HepG2 (cell line): ENCODE data around the gene PDGFA. TPM values are rescaled to one million over a fixed set of nuclear protein-coding genes. Genes with fewer than 3 reads are reported as not detected.

ENCODE experiments used
- AGO1 ChIP-seq: fragments of 200-400 bp; formaldehyde crosslinking; IDR thresholded peaks from 2 replicates; pipeline ENCODE4 v1.6.1; 2017; ENCODE audit warnings: mild to moderate bottlenecking, low read depth, low read length, moderate library complexity; ENCODE audit not compliant: poor library complexity, severe bottlenecking
- EEA1 ChIP-seq: sonication (generic); formaldehyde crosslinking; IDR thresholded peaks from 2 replicates; pipeline ENCODE4 v1.5.1; 2020; ENCODE audit warnings: mild to moderate bottlenecking, missing genetic modification reagents, borderline replicate concordance
- ELF3 ChIP-seq: IDR thresholded peaks from 2 replicates; pipeline ENCODE4 v1.6.1; 2016; ENCODE audit warnings: missing genetic modification reagents, missing compliant biosample characterization
- FOSL1 ChIP-seq: sonication (generic); formaldehyde crosslinking; IDR thresholded peaks from 2 replicates; pipeline ENCODE4 v1.9.0; 2021; ENCODE audit warnings: missing genetic modification reagents, borderline replicate concordance
- FOXK1 ChIP-seq: sonication (generic); formaldehyde crosslinking; IDR thresholded peaks from 2 replicates; pipeline ENCODE4 v1.4.0; 2020; ENCODE audit warnings: low read depth, missing genetic modification reagents, borderline replicate concordance
- HMGA1 ChIP-seq: sonication (generic); formaldehyde crosslinking; conservative IDR thresholded peaks from 2 replicates; pipeline ENCODE4 v1.4.0; 2020; ENCODE audit warnings: missing genetic modification reagents
- ISL2 ChIP-seq: sonication (generic); formaldehyde crosslinking; IDR thresholded peaks from 2 replicates; pipeline ENCODE4 v1.5.0; 2020; ENCODE audit warnings: missing genetic modification reagents
- JUND ChIP-seq: sonication (generic); formaldehyde crosslinking; IDR thresholded peaks from 2 replicates; pipeline ENCODE4 v1.8.0; 2022; ENCODE audit warnings: mild to moderate bottlenecking, missing genetic modification reagents
- NR2F1 ChIP-seq, 2 experiments: fragments of 450-650 bp in 1 of 2; formaldehyde crosslinking in 1 of 2; IDR thresholded peaks; 2 replicates each; pipeline versions ENCODE4 v1.5.0 to v1.6.1; 2016 to 2020; ENCODE audit warnings: mild to moderate bottlenecking in 1 of 2, missing compliant biosample characterization in 1 of 2, missing genetic modification reagents in 1 of 2, moderate library complexity in 1 of 2
- RELA ChIP-seq: sonication (generic); formaldehyde crosslinking; IDR thresholded peaks from 2 replicates; pipeline ENCODE4 v1.4.0; 2020; ENCODE audit warnings: missing genetic modification reagents
- SNAI1 ChIP-seq: sonication (generic); formaldehyde crosslinking; IDR thresholded peaks from 2 replicates; pipeline ENCODE4 v1.5.0; 2020; ENCODE audit warnings: mild to moderate bottlenecking, missing genetic modification reagents, borderline replicate concordance
- SOX5 ChIP-seq: IDR thresholded peaks from 2 replicates; pipeline ENCODE4 v1.6.1; 2016; ENCODE audit warnings: borderline replicate concordance
- SPEN ChIP-seq: sonication (generic); formaldehyde crosslinking; IDR thresholded peaks from 2 replicates; pipeline ENCODE4 v1.5.1; 2020; ENCODE audit warnings: low read depth, mild to moderate bottlenecking, missing genetic modification reagents
- TBP ChIP-seq: sonication (generic); formaldehyde crosslinking; IDR thresholded peaks from 2 replicates; pipeline ENCODE4 v1.5.0; 2020; ENCODE audit warnings: missing genetic modification reagents
- ZNF296 ChIP-seq: sonication (generic); formaldehyde crosslinking; conservative IDR thresholded peaks from 2 replicates; pipeline ENCODE4 v1.5.0; 2020; ENCODE audit warnings: mild to moderate bottlenecking, missing genetic modification reagents
- ZNF577 ChIP-seq: sonication (generic); formaldehyde crosslinking; IDR thresholded peaks from 2 replicates; pipeline ENCODE4 v1.4.0; 2020; ENCODE audit warnings: mild to moderate bottlenecking, low read depth, missing genetic modification reagents, borderline replicate concordance
- ZNF761 ChIP-seq: sonication (generic); formaldehyde crosslinking; conservative IDR thresholded peaks from 2 replicates; pipeline ENCODE4 v1.4.0; 2020; ENCODE audit warnings: mild to moderate bottlenecking, missing genetic modification reagents
- polyA plus RNA-seq, 8 experiments: library from polyadenylated mRNA; depleted of rRNA in 3 of 8; stranded (reverse) in 7 of 8; unstranded in 1 of 8; fragments of >200 nt; fragmentation: Illumina TruSeq in 4 of 8; extraction: Trizol in 4 of 8; gene quantifications; 2 replicates each; pipeline versions ENCODE4 v1.2.1 to v1.2.3, GENCODE V29; 2011 to 2016; ENCODE audit warnings: low read depth in 4 of 8, missing spikeins in 1 of 8, mixed read lengths in 1 of 8; ENCODE audit not compliant: insufficient read depth in 1 of 8
- total RNA-seq, 5 experiments: library from RNA; depleted of rRNA; stranded (reverse); fragments of >200 nt; fragmentation: Illumina TruSeq; extraction: Trizol; gene quantifications; 2 replicates each; pipeline ENCODE4 v1.2.3, GENCODE V29; 2016; ENCODE audit warnings: low read depth in 1 of 5
- TF ChIP-seq, protein P1 (sequence below): IDR thresholded peaks from 2 replicates; pipeline ENCODE4 v1.6.1; 2012; ENCODE audit warnings: low read depth, low read length, improper control_type of control experiment
- TF ChIP-seq, protein P2 (sequence below): sonication (generic); formaldehyde crosslinking; IDR thresholded peaks from 2 replicates; pipeline ENCODE4 v1.8.0; 2022; ENCODE audit warnings: low read depth, missing genetic modification reagents
- TF ChIP-seq, protein P3 (sequence below): fragments of 450-650 bp; IDR thresholded peaks from 2 replicates; pipeline ENCODE4 v1.6.1; 2017; ENCODE audit warnings: mild to moderate bottlenecking
- TF ChIP-seq, protein P4 (sequence below): IDR thresholded peaks from 2 replicates; pipeline ENCODE4 v1.6.1; 2016; ENCODE audit warnings: mild to moderate bottlenecking
- TF ChIP-seq, protein P5 (sequence below): sonication (generic); formaldehyde crosslinking; IDR thresholded peaks from 2 replicates; pipeline ENCODE4 v1.5.1; 2020; ENCODE audit warnings: missing genetic modification reagents, mild to moderate bottlenecking, borderline replicate concordance

Gene PDGFA
- total and polyA plus RNA-seq, 2 of the 13 experiments (the other 11 are each of a cell fraction or from before 2014, with no cell fraction given) = 1.5 to 3.4 TPM

DNA sequence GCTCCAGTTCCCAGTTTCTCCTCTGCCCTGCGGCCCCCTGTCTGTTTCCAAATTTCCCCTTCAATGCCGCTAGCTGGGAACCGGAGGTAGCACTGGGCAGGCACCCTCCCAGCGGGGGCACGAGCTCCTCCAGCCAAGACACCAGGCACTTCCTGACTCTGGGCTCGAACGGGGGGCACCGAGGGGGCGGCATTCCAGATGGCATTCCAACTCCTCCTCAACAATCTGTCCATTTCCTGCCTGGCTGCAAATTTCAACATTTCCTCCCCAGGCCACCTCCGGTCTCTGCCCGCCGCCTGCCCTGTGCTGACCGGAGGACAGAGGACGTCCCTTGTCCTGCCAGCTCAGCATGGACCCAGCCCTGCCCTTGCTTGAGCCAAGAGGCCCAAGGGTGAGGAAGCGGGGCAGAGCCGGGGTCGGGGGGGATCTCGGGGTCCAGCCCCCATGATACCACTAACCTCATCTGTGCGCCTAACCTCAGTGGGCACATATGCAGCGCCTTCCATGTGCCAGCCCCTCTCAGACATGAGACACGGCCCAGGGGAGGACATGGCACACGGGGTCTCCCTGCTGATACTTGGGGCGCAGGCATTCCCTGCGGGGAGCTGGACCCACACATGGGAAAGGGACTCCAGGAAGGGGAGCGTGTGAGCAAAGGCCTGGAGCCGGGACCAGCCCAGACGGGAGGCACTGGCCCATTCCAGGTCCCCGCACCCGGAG is 58.0 kb downstream of the PDGFA start (continued):
- no peak for TF ChIP-seq NR2F1 (CRISPR knock-in tag; IDR thresholded peaks at IDR 0.05)
- no peak for TF ChIP-seq AGO1
- TF ChIP-seq, protein P1, sequence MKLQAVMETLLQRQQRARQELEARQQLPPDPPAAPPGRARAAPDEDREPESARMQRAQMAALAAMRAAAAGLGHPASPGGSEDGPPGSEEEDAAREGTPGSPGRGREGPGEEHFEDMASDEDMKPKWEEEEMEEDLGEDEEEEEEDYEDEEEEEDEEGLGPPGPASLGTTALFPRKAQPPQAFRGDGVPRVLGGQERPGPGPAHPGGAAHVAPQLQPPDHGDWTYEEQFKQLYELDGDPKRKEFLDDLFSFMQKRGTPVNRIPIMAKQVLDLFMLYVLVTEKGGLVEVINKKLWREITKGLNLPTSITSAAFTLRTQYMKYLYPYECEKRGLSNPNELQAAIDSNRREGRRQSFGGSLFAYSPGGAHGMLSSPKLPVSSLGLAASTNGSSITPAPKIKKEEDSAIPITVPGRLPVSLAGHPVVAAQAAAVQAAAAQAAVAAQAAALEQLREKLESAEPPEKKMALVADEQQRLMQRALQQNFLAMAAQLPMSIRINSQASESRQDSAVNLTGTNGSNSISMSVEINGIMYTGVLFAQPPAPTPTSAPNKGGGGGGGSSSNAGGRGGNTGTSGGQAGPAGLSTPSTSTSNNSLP = no peak
- TF ChIP-seq FOXK1 (CRISPR knock-in tag) = no peak
- no peak for TF ChIP-seq SNAI1 (CRISPR knock-in tag)
- TF ChIP-seq, protein P2, sequence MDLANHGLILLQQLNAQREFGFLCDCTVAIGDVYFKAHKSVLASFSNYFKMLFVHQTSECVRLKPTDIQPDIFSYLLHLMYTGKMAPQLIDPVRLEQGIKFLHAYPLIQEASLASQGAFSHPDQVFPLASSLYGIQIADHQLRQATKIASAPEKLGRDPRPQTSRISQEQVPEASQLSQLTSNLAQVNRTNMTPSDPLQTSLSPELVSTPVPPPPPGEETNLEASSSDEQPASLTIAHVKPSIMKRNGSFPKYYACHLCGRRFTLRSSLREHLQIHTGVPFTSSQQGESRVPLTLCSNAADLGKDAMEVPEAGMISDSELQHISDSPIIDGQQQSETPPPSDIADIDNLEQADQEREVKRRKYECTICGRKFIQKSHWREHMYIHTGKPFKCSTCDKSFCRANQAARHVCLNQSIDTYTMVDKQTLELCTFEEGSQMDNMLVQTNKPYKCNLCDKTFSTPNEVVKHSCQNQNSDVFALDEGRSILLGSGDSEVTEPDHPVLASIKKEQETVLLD (CRISPR knock-in tag) = no peak; the same call in 1 of the 2 replicates
- no peak for TF ChIP-seq TBP
- TF ChIP-seq SPEN (CRISPR knock-in tag) = no peak
- no peak for TF ChIP-seq FOSL1
- TF ChIP-seq, protein P3, sequence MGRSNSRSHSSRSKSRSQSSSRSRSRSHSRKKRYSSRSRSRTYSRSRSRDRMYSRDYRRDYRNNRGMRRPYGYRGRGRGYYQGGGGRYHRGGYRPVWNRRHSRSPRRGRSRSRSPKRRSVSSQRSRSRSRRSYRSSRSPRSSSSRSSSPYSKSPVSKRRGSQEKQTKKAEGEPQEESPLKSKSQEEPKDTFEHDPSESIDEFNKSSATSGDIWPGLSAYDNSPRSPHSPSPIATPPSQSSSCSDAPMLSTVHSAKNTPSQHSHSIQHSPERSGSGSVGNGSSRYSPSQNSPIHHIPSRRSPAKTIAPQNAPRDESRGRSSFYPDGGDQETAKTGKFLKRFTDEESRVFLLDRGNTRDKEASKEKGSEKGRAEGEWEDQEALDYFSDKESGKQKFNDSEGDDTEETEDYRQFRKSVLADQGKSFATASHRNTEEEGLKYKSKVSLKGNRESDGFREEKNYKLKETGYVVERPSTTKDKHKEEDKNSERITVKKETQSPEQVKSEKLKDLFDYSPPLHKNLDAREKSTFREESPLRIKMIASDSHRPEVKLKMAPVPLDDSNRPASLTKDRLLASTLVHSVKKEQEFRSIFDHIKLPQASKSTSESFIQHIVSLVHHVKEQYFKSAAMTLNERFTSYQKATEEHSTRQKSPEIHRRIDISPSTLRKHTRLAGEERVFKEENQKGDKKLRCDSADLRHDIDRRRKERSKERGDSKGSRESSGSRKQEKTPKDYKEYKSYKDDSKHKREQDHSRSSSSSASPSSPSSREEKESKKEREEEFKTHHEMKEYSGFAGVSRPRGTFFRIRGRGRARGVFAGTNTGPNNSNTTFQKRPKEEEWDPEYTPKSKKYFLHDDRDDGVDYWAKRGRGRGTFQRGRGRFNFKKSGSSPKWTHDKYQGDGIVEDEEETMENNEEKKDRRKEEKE = no peak
- TF ChIP-seq ISL2 (CRISPR knock-in tag) = no peak
- no peak for TF ChIP-seq EEA1 (CRISPR knock-in tag)
- no peak for TF ChIP-seq ZNF761 (CRISPR knock-in tag)
- no peak for TF ChIP-seq RELA
- peak; percentile 62; the same call in 1 of the 2 replicates for TF ChIP-seq SOX5 (CRISPR knock-in tag)
- TF ChIP-seq ZNF296 (CRISPR knock-in tag) = peak; percentile 61; the same call in 1 of the 2 replicates
- TF ChIP-seq HMGA1 (CRISPR knock-in tag) = no peak
- peak; percentile 78; the same call in 1 of the 2 replicates for TF ChIP-seq ELF3 (CRISPR knock-in tag)
- TF ChIP-seq, protein P4, sequence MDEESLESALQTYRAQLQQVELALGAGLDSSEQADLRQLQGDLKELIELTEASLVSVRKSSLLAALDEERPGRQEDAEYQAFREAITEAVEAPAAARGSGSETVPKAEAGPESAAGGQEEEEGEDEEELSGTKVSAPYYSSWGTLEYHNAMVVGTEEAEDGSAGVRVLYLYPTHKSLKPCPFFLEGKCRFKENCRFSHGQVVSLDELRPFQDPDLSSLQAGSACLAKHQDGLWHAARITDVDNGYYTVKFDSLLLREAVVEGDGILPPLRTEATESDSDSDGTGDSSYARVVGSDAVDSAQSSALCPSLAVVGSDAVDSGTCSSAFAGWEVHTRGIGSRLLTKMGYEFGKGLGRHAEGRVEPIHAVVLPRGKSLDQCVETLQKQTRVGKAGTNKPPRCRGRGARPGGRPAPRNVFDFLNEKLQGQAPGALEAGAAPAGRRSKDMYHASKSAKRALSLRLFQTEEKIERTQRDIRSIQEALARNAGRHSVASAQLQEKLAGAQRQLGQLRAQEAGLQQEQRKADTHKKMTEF = no peak
- no peak for TF ChIP-seq ZNF577 (CRISPR knock-in tag)
- TF ChIP-seq, protein P5, sequence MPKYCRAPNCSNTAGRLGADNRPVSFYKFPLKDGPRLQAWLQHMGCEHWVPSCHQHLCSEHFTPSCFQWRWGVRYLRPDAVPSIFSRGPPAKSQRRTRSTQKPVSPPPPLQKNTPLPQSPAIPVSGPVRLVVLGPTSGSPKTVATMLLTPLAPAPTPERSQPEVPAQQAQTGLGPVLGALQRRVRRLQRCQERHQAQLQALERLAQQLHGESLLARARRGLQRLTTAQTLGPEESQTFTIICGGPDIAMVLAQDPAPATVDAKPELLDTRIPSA (CRISPR knock-in tag) = no peak
- TF ChIP-seq JUND (CRISPR knock-in tag) = no peak
